Activated CD8-positive, alpha-beta memory T cell treated with anti-CD3 and anti-CD28 coated beads, Interleukin-2, amount 50 U/mL, for 1 hour (primary cell): ENCODE results near the gene AGO1.
"Not testable (repeated sequence)": the region's sequence is repeated elsewhere in the genome, so short reads cannot be mapped to it uniquely, and the experiment has no call there.

ENCODE experiments used
- DNase-seq: peaks from one replicate; pipeline ENCODE4 v3.0.0-alpha.2; 2020; ENCODE audit errors: extremely low read depth

The AGO1 gene

DNA sequence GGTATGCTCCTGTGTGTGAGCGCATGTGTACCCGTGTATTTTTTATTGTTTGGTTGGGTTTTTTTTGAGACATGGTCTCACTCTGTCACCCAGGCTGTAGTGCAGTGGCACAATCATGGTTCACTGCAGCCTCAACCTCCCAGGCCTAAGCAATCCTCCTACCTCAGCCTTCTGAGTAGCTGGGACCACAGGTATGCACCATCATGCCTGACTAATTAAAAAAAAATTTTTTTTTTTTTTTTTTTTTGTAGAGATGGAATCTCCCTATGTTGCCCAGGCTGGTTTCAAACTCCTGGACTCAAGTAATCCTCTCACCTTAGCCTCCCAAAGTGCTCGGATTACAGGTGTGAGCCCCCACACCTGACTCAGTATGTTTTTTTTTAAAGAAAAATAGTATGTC is 89.6 kb downstream of the AGO1 start:
- DNase-seq: not testable (repeated sequence)

DNA sequence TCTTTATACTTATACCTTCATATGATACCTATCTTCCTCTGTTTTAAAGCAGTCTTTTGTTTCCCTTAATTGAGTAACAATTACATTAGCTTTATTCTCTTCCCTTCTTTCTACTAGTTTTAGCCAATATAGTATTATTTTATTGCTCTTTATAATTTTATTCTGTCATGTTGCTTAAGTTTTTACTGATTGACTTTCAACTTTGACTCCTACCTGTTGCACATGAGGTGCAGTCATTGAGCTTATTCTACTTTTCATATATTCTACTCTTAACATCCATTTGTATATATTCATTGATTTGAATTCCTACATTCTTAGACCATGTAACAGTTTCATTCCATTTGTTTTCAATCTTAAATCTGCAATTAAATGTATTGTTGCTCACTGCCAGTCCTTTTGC is 97.1 kb downstream of the AGO1 start:
- DNase-seq: no peak
